ENCODE measurements around the gene GNAO1. TPM values are rescaled to one million over a fixed set of nuclear protein-coding genes. Genes with fewer than 3 reads are reported as not detected.

GNAO1 gene
- total and polyA plus RNA-seq, 9 donors = 0.72 to 5.6 (median 2.7) TPM

DNA sequence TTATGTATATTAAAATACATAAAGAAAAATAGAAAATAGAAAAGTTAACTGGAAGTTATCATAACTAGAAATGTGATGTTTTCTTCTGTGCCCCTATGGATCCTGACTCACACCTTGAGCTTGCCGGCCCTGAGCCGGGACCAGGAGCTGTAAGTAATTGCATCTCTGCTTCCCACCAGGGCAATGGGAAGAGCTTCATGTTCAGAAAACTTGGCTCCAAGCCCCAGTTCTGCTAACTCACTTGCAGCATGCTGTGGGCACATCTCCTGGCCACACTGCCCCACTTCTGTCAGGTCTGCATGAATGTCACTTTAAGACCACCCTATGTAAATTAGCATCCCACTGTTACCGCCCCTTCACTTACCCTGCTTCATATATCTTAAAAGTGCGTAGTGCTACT lies 37.2 kb downstream of the GNAO1 start:
- H3K27ac ChIP-seq = no peak overlapping the region
- no peaks in the 10 kb centered on the region for H3K36me3 ChIP-seq
- H3K9me3 ChIP-seq = no peaks in the 10 kb centered on the region
- H3K4me3 ChIP-seq = no peak overlapping the region
- WGBS, 3 donors = 79 to 89% (median 85%) methylated on average over 4 of the region's 4 CpGs
- intact Hi-C loops (cut with DNase I) = no loop called here
- DNase-seq = no peak
- H3K4me1 ChIP-seq (ENCODE audit: insufficient read depth) = no peaks in the 10 kb centered on the region
- no peaks in the 10 kb centered on the region for H3K27me3 ChIP-seq
- TF ChIP-seq EP300 (IDR thresholded peaks at IDR 0.05) (no peak), POLR2A (IDR thresholded peaks at IDR 0.05) (no peak)
- TF ChIP-seq, protein P1, sequence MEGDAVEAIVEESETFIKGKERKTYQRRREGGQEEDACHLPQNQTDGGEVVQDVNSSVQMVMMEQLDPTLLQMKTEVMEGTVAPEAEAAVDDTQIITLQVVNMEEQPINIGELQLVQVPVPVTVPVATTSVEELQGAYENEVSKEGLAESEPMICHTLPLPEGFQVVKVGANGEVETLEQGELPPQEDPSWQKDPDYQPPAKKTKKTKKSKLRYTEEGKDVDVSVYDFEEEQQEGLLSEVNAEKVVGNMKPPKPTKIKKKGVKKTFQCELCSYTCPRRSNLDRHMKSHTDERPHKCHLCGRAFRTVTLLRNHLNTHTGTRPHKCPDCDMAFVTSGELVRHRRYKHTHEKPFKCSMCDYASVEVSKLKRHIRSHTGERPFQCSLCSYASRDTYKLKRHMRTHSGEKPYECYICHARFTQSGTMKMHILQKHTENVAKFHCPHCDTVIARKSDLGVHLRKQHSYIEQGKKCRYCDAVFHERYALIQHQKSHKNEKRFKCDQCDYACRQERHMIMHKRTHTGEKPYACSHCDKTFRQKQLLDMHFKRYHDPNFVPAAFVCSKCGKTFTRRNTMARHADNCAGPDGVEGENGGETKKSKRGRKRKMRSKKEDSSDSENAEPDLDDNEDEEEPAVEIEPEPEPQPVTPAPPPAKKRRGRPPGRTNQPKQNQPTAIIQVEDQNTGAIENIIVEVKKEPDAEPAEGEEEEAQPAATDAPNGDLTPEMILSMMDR (IDR thresholded peaks at IDR 0.05) = no peak

GRCh38 chr16:56233795-56234566 lies 42.7 kb downstream of the GNAO1 start:
- intact Hi-C loops (cut with DNase I) = no loop called here
- Histone ChIP-seq H3K4me3 (no peak overlapping the region), H3K27me3 (no peaks in the 10 kb centered on the region), H3K36me3 (no peaks in the 10 kb centered on the region), H3K9me3 (no peaks in the 10 kb centered on the region), H3K4me1 (ENCODE audit: insufficient read depth) (peaks cover 2% of the 10 kb centered on the region), H3K27ac (no peak overlapping the region)
- TF ChIP-seq EP300 (IDR thresholded peaks at IDR 0.05) = no peak
- TF ChIP-seq, protein P1 (IDR thresholded peaks at IDR 0.05) = no peak
- no peak for TF ChIP-seq POLR2A (IDR thresholded peaks at IDR 0.05)
- DNase-seq = no peak
- 66 to 90% (median 85%) methylated on average over 2 of the region's 2 CpGs for WGBS, 3 donors

DNA sequence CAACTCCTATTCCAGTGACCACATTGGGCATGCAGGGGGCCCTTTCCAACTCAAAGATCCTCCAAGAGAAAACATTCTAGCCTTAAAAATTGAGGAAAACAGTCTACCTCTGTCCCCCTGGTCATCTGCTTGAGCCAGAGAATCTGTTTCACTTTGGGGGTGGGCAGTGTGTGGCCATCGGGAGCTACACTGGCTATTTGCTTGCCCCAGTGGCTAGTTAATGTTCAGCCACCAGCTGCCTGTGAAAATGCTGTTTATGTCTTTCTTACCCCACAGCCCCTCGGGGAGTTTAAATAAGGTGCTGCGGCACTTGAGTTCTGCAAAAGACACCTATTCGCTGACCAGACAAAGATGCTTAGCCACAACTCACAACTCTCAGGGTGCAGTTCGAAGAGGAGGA lies 43.4 kb downstream of the GNAO1 start:
- H3K9me3 ChIP-seq = no peaks in the 10 kb centered on the region
- intact Hi-C loops (cut with DNase I) = no loop called here
- DNase-seq = no peak
- H3K27ac ChIP-seq = no peak overlapping the region
- no peak overlapping the region for H3K4me3 ChIP-seq
- 94 to 97% (median 97%) methylated on average over 5 of the region's 5 CpGs for WGBS, 3 donors
- H3K27me3 ChIP-seq = no peaks in the 10 kb centered on the region
- no peak for TF ChIP-seq EP300 (IDR thresholded peaks at IDR 0.05)
- no peak for TF ChIP-seq POLR2A (IDR thresholded peaks at IDR 0.05)
- TF ChIP-seq, protein P1 (IDR thresholded peaks at IDR 0.05) = no peak
- H3K36me3 ChIP-seq = no peaks in the 10 kb centered on the region
- peaks cover 2% of the 10 kb centered on the region for H3K4me1 ChIP-seq (ENCODE audit: insufficient read depth)

- Histone ChIP-seq H3K4me3 (no peak overlapping the region), H3K27ac (no peak overlapping the region), H3K4me1 (ENCODE audit: insufficient read depth) (peaks cover 2% of the 10 kb centered on the region), H3K36me3 (no peaks in the 10 kb centered on the region), H3K27me3 (no peaks in the 10 kb centered on the region), H3K9me3 (no peaks in the 10 kb centered on the region)
- DNase-seq = no peak
- TF ChIP-seq EP300 (IDR thresholded peaks at IDR 0.05) (no peak), POLR2A (IDR thresholded peaks at IDR 0.05) (no peak)
- TF ChIP-seq, protein P1 (IDR thresholded peaks at IDR 0.05) = no peak
- intact Hi-C loops (cut with DNase I) = no loop called here
- 7 to 17% (median 9%) methylated on average over 6 of the region's 6 CpGs for WGBS, 3 donors
These were observed 46.2 kb downstream of the GNAO1 start for GRCh38 chr16:56237451-56237930.
